SK-N-SH (cell line): Measurements from ENCODE around the gene PFN1. TPM values are rescaled to one million over a fixed set of nuclear protein-coding genes. Genes with fewer than 3 reads are reported as not detected.

Source experiments
- CTCF ChIA-PET: fragments of 300-600, 350-600 bp; formaldehyde crosslinking; extraction: SDS; loops from one replicate; lab custom pipeline; 2021; lab: Yijun Ruan, JAX
- POLR2A ChIA-PET: fragments of 350-600 bp; sonication (Branson Sonifier 250); formaldehyde crosslinking; extraction: SDS; loops from one replicate; lab custom pipeline; 2020; ENCODE audit warnings: antibody characterized with exemption, inconsistent platforms; lab: Yijun Ruan, JAX
- DNase-seq: peaks from one replicate; pipeline ENCODE4 v3.0.0; 2012
- H2AFZ ChIP-seq: fragments of 200-600 bp; sonication (generic); 2 replicates; pipeline ENCODE4 v1.8.1; 2016; ENCODE audit warnings: antibody characterized with exemption, mild to moderate bottlenecking, low read depth
- H3F3A ChIP-seq: fragments of 200-600 bp; sonication (generic); replicated peaks from 2 replicates; pipeline ENCODE3; 2016; ENCODE audit warnings: antibody characterized with exemption, mild to moderate bottlenecking; ENCODE audit not compliant: insufficient read depth
- H3K27ac ChIP-seq, 2 experiments: fragments of 200-500 bp in 1 of 2; fragments of 200-600 bp in 1 of 2; sonication (Bioruptor generic) in 1 of 2; sonication (generic), shearing (Covaris generic) in 1 of 2; 2 replicates each; pipeline versions ENCODE4 v1.5.1 to v1.6.1; 2014 to 2016; ENCODE audit warnings: low read depth in 2 of 2, inconsistent platforms in 1 of 2, low read length in 1 of 2, mild to moderate bottlenecking in 1 of 2, mixed read lengths in 1 of 2
- H3K27me3 ChIP-seq: fragments of 200-600 bp; sonication (generic), shearing (Covaris generic); 2 replicates; pipeline ENCODE4 v1.6.1; 2016; ENCODE audit warnings: mixed run types; ENCODE audit not compliant: insufficient read depth
- H3K36me3 ChIP-seq, 2 experiments: fragments of 200-500 bp in 1 of 2; fragments of 200-600 bp in 1 of 2; sonication (Bioruptor generic) in 1 of 2; sonication (generic) in 1 of 2; replicated peaks in 1 of 2; 2 replicates each; pipeline versions ENCODE3 to v1.5.1; 2014 to 2016; ENCODE audit warnings: low read length in 1 of 2, mild to moderate bottlenecking in 1 of 2; ENCODE audit not compliant: insufficient read depth in 2 of 2, control insufficient read depth in 1 of 2
- H3K4me1 ChIP-seq, 2 experiments: fragments of 200-500 bp in 1 of 2; fragments of 200-600 bp in 1 of 2; sonication (Bioruptor generic) in 1 of 2; sonication (generic), shearing (Covaris generic) in 1 of 2; 2 replicates each; pipeline versions ENCODE4 v1.5.1 to v1.6.1; 2014 to 2016; ENCODE audit warnings: low read depth in 1 of 2, low read length in 1 of 2, mixed run types in 1 of 2; ENCODE audit not compliant: insufficient read depth in 2 of 2, control insufficient read depth in 1 of 2
- H3K4me2 ChIP-seq: fragments of 200-600 bp; sonication (generic), shearing (Covaris generic); 2 replicates; pipeline ENCODE4 v1.6.1; 2017; ENCODE audit warnings: mixed run types
- H3K4me3 ChIP-seq, 2 experiments: fragments of 200-500 bp in 1 of 2; fragments of 200-600 bp in 1 of 2; sonication (Bioruptor generic) in 1 of 2; sonication (generic), shearing (Covaris generic) in 1 of 2; 2 replicates each; pipeline versions ENCODE4 v1.5.1 to v1.8.1; 2014 to 2016; ENCODE audit warnings: low read depth in 2 of 2, inconsistent platforms in 1 of 2, low read length in 1 of 2, mild to moderate bottlenecking in 1 of 2, mixed read lengths in 1 of 2, moderate library complexity in 1 of 2
- H3K79me2 ChIP-seq: fragments of 200-600 bp; sonication (generic); 2 replicates; pipeline ENCODE4 v1.8.1; 2017; ENCODE audit warnings: mild to moderate bottlenecking; ENCODE audit not compliant: insufficient read depth
- H3K9ac ChIP-seq: fragments of 200-600 bp; sonication (generic); 2 replicates; pipeline ENCODE4 v1.6.1; 2017; ENCODE audit warnings: mixed run types
- H3K9me2 ChIP-seq: fragments of 200-600 bp; sonication (generic); 2 replicates; pipeline ENCODE4 v1.6.1; 2017; ENCODE audit warnings: mixed run types
- H3K9me3 ChIP-seq: fragments of 200-600 bp; sonication (generic); 2 replicates; pipeline ENCODE4 v1.6.1; 2017; ENCODE audit warnings: mixed run types, mild to moderate bottlenecking, moderate library complexity
- H4K20me1 ChIP-seq: fragments of 200-600 bp; sonication (generic); 2 replicates; pipeline ENCODE4 v1.6.1; 2017; ENCODE audit warnings: mild to moderate bottlenecking, mixed run types; ENCODE audit not compliant: insufficient read depth
- CHD2 ChIP-seq: fragments of 150-350 bp; IDR thresholded peaks from 2 replicates; pipeline ENCODE4 v1.6.1; 2018; ENCODE audit warnings: low read length; ENCODE audit not compliant: partially characterized antibody
- ELF1 ChIP-seq: IDR thresholded peaks from 2 replicates; pipeline ENCODE4 v1.4.0; 2012
- EP300 ChIP-seq, 2 experiments: IDR thresholded peaks; 2 replicates each; pipeline versions ENCODE4 v1.4.0 to v1.6.1; 2012; ENCODE audit warnings: borderline replicate concordance in 1 of 2, low read depth in 1 of 2, low read length in 1 of 2
- EZH2phosphoT487 ChIP-seq: fragments of 200-600 bp; sonication (generic); IDR thresholded peaks from 2 replicates; pipeline ENCODE4 v1.6.1; 2017; ENCODE audit warnings: low read depth, mixed run types, mild to moderate bottlenecking, antibody characterized with exemption, moderate library complexity, borderline replicate concordance
- FOXJ3 ChIP-seq: sonication (generic); formaldehyde crosslinking; IDR thresholded peaks from 2 replicates; pipeline ENCODE4 v1.5.1; 2020; ENCODE audit warnings: mild to moderate bottlenecking, missing genetic modification reagents
- FOXM1 ChIP-seq: IDR thresholded peaks from 2 replicates; pipeline ENCODE4 v1.4.0; 2012; ENCODE audit warnings: low read depth, mild to moderate bottlenecking
- JUND ChIP-seq: IDR thresholded peaks from 2 replicates; pipeline ENCODE4 v1.4.0; 2012
- NFIC ChIP-seq: IDR thresholded peaks from 2 replicates; pipeline ENCODE4 v1.4.0; 2012; ENCODE audit warnings: borderline replicate concordance
- POLR2AphosphoS5 ChIP-seq: IDR thresholded peaks from 2 replicates; pipeline ENCODE4 v1.6.1; 2012; ENCODE audit warnings: low read depth, low read length
- RCOR1 ChIP-seq: fragments of 150-350 bp; IDR thresholded peaks from 2 replicates; pipeline ENCODE4 v1.6.1; 2017; ENCODE audit warnings: antibody characterized with exemption, low read length
- RFX5 ChIP-seq: IDR thresholded peaks from 2 replicates; pipeline ENCODE4 v1.6.1; 2012; ENCODE audit warnings: mild to moderate bottlenecking, improper control_type of control experiment, low read length
- RXRA ChIP-seq: IDR thresholded peaks from 2 replicates; pipeline ENCODE4 v1.4.0; 2012; ENCODE audit warnings: low read depth, mild to moderate bottlenecking, borderline replicate concordance
- SIN3A ChIP-seq: IDR thresholded peaks from 2 replicates; pipeline ENCODE4 v1.6.1; 2012; ENCODE audit warnings: low read depth, mild to moderate bottlenecking, low read length, moderate library complexity, borderline replicate concordance
- TEAD4 ChIP-seq: IDR thresholded peaks from 2 replicates; pipeline ENCODE4 v1.4.0; 2012; ENCODE audit warnings: mild to moderate bottlenecking, borderline replicate concordance; ENCODE audit not compliant: insufficient read depth
- USF2 ChIP-seq: fragments of 150-350 bp; IDR thresholded peaks from 2 replicates; pipeline ENCODE4 v1.6.1; 2017; ENCODE audit warnings: antibody characterized with exemption, low read length, low read depth, borderline replicate concordance
- ZBTB33 ChIP-seq: IDR thresholded peaks from 2 replicates; pipeline ENCODE4 v1.4.0; 2012; ENCODE audit warnings: low read depth, borderline replicate concordance
- WGBS: methylation state at CpG from one replicate; pipeline ENCODE4 v1.1.6; 2017; ENCODE audit warnings: low lambda C conversion rate; 5-methylcytosine and 5-hydroxymethylcytosine counted together
- polyA plus RNA-seq, 3 experiments: library from polyadenylated mRNA; depleted of rRNA; stranded (reverse); fragments of >200 nt; gene quantifications; 2 replicates each; pipeline ENCODE4 v1.2.3, GENCODE V29; 2012
- TF ChIP-seq, protein P1 (sequence below): IDR thresholded peaks from 2 replicates; pipeline ENCODE4 v1.4.0; 2012; ENCODE audit warnings: low read depth
- TF ChIP-seq, protein P2 (sequence below): fragments of 200-600 bp; sonication (generic); IDR thresholded peaks from 2 replicates; pipeline ENCODE4 v1.6.1; 2017; ENCODE audit warnings: antibody characterized with exemption, mild to moderate bottlenecking, moderate library complexity

The PFN1 gene
- polyA plus RNA-seq, 1 of the 3 experiments (the other 2 are of a cell fraction) = 2,484 TPM

- Histone ChIP-seq H3F3A (peaks cover 13% of the 10 kb centered on the region), H2AFZ (no peak overlapping the region), H3K9me2 (no peaks in the 10 kb centered on the region), H3K4me3 (no peak overlapping the region), H3K79me2 (peaks cover 13% of the 10 kb centered on the region; the same call in 1 of the 2 replicates), H3K9ac (no peak overlapping the region)
- WGBS = 92% methylated on average over 9 of the region's 9 CpGs
- CTCF ChIA-PET = no interaction called here
- DNase-seq = no peak
- no peak for TF ChIP-seq SIN3A
- no peak for TF ChIP-seq EZH2phosphoT487
- TF ChIP-seq POLR2AphosphoS5 = no peak
- no peak for TF ChIP-seq JUND
- no peak for TF ChIP-seq FOXJ3 (CRISPR knock-in tag)
- TF ChIP-seq ELF1 = no peak
- TF ChIP-seq ZBTB33 = no peak
- no peak for TF ChIP-seq CHD2
- no peak for TF ChIP-seq FOXM1
- no peak for TF ChIP-seq RCOR1
- no peak for TF ChIP-seq RFX5
- no peak for TF ChIP-seq USF2
- TF ChIP-seq, all 33 proteins: peak for 0
- POLR2A ChIA-PET = no interaction called here
- no peak overlapping the region for H3K27ac ChIP-seq
- no peaks in the 10 kb centered on the region for H3K27me3 ChIP-seq
- no peak overlapping the region for H3K4me2 ChIP-seq
- peaks cover 0 to under 1% of the 10 kb centered on the region in 2 experiments; a peak in 1 of 4 replicates for H3K4me1 ChIP-seq
- no peaks in the 10 kb centered on the region for H4K20me1 ChIP-seq
- H3K36me3 ChIP-seq = peaks cover 4 to 17% of the 10 kb centered on the region in 2 experiments
- no peaks in the 10 kb centered on the region for H3K9me3 ChIP-seq
Measured at GRCh38 chr17:4960279-4960922, 12.1 kb upstream of the PFN1 start.

DNA sequence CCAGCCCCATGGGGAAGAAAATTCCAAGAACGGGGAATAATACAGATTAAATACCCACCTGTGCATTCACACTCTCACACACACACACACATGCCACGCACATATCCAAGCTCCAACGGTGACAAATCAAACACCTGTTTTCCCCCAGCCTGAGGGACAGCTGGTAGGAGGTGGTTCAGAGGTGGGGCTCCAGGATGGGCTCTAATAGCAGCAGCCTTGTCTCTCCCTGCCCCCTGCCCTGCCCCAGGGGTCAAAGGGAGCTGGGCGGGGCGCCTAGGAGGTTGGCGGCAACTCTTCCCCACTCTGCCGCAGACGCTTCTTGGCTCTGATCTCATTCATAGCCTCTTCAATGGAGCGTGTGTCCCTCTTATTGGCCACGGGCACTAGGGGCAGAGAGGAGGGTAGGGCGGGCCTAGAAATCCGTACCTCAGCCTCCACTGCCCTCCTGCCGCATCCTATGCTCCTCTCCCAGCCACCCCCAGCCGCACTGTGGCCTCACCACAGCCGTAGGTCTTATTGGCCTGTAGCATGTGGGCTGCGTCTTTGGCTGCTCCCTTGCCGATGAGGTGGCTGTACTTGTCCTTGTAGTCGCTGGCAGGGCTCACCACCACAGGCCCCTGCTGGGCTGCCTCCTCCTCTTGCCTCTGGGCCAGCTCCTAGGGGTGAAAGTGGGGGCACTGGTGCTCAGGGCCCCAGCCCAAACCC is 11.1 kb upstream of the PFN1 start:
- Histone ChIP-seq H3F3A (peaks cover 10% of the 10 kb centered on the region), H3K36me3 (peaks cover 4 to 12% of the 10 kb centered on the region in 2 experiments), H3K27ac (no peak overlapping the region), H3K4me2 (no peak overlapping the region), H3K4me3 (no peak overlapping the region), H3K9me3 (no peaks in the 10 kb centered on the region), H3K4me1 (no peaks in the 10 kb centered on the region), H3K27me3 (no peaks in the 10 kb centered on the region), H3K79me2 (peaks cover 5% of the 10 kb centered on the region; the same call in 1 of the 2 replicates), H3K9ac (no peak overlapping the region), H4K20me1 (no peaks in the 10 kb centered on the region), H2AFZ (no peak overlapping the region), H3K9me2 (no peaks in the 10 kb centered on the region)
- ChIA-PET CTCF (interaction anchor here (0.7 to 1.1 kb wide), 2 partner anchors 21 to 46 kb away, joined by 3 read pairs; no protein-coding TSS in a partner anchor), POLR2A (interaction anchor here (0.6 to 0.7 kb wide), 2 partner anchors 8 kb away, joined by 3 read pairs; partner anchors contain the start of gene SPAG7)
- DNase-seq = no peak
- 96% methylated on average over 13 of the region's 18 CpGs for WGBS
- no peak for TF ChIP-seq EP300 (IDR thresholded peaks at IDR 0.05; ENCODE audit: borderline replicate concordance in 1 of 2, low read depth in 1 of 2, low read length in 1 of 2)
- no peak for TF ChIP-seq RXRA
- no peak for TF ChIP-seq FOXJ3 (CRISPR knock-in tag)
- no peak for TF ChIP-seq ZBTB33
- no peak for TF ChIP-seq POLR2AphosphoS5
- TF ChIP-seq NFIC = no peak
- TF ChIP-seq, protein P1, sequence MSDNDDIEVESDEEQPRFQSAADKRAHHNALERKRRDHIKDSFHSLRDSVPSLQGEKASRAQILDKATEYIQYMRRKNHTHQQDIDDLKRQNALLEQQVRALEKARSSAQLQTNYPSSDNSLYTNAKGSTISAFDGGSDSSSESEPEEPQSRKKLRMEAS = no peak
- TF ChIP-seq TEAD4 = no peak
- TF ChIP-seq, protein P2, sequence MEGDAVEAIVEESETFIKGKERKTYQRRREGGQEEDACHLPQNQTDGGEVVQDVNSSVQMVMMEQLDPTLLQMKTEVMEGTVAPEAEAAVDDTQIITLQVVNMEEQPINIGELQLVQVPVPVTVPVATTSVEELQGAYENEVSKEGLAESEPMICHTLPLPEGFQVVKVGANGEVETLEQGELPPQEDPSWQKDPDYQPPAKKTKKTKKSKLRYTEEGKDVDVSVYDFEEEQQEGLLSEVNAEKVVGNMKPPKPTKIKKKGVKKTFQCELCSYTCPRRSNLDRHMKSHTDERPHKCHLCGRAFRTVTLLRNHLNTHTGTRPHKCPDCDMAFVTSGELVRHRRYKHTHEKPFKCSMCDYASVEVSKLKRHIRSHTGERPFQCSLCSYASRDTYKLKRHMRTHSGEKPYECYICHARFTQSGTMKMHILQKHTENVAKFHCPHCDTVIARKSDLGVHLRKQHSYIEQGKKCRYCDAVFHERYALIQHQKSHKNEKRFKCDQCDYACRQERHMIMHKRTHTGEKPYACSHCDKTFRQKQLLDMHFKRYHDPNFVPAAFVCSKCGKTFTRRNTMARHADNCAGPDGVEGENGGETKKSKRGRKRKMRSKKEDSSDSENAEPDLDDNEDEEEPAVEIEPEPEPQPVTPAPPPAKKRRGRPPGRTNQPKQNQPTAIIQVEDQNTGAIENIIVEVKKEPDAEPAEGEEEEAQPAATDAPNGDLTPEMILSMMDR = no peak
- TF ChIP-seq FOXM1 = no peak
- no peak for TF ChIP-seq CHD2
